ENCODE data around the gene OCIAD1. TPM values are rescaled to one million over a fixed set of nuclear protein-coding genes. Genes with fewer than 3 reads are reported as not detected.
"Not testable (repeated sequence)": the region's sequence is repeated elsewhere in the genome, so short reads cannot be mapped to it uniquely, and the experiment has no call there.

Gene OCIAD1
- total RNA-seq, 4 donors from 2014 or later: 63.3 to 97.7 (median 77.8) TPM

DNA sequence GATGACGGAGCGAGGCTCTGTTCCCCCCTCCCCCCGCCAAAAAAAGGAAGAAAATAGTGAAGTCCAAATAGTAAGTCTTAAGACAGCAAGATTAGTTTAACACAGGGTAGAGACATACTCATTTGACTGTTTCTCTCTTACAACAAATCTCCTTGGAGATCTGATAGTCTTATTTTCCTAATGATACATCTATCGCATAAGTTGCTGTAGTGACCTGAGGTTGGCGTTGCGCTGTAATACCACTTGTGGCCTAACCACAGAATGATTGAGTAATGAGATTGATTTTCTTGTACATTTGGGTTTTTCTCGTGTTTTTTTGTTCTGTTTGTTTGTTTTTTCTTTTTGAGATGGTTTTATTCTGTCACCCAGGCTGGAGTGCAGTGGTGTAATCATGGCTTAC, 27.2 kb downstream of the OCIAD1 start:
- no peak overlapping the region for H3K27ac ChIP-seq
- H3K9me3 ChIP-seq: no peaks in the 10 kb centered on the region
- peaks cover 0 to 81% (median 7%) of the 10 kb centered on the region in 3 donors for H3K36me3 ChIP-seq
- H3K4me3 ChIP-seq: no peak overlapping the region
- no peaks in the 10 kb centered on the region for H3K4me1 ChIP-seq
- intact Hi-C loops (cut with DNase I): no loop called here
- no peaks in the 10 kb centered on the region for H3K27me3 ChIP-seq
- no peak for DNase-seq
- WGBS, 2 donors: 82% methylated on average over 7 of the region's 7 CpGs
- TF ChIP-seq POLR2A (IDR thresholded peaks at IDR 0.05) (no peak), CTCF (IDR thresholded peaks at IDR 0.05) (no peak)

- H3K9me3 ChIP-seq: no peaks in the 10 kb centered on the region
- H3K4me1 ChIP-seq: no peaks in the 10 kb centered on the region
- H3K27me3 ChIP-seq: no peaks in the 10 kb centered on the region
- peaks cover 0 to 44% (median 7%) of the 10 kb centered on the region in 3 donors for H3K36me3 ChIP-seq
- intact Hi-C loops (cut with DNase I): no loop called here
- WGBS, 2 donors: 84 to 93% methylated on average over 3 of the region's 3 CpGs
- DNase-seq: no peak
- no peak for TF ChIP-seq POLR2A (IDR thresholded peaks at IDR 0.05)
- TF ChIP-seq CTCF (IDR thresholded peaks at IDR 0.05): no peak
- H3K4me3 ChIP-seq: no peak overlapping the region
- no peak overlapping the region for H3K27ac ChIP-seq
These were observed 31.1 kb downstream of the OCIAD1 start for GRCh38 chr4:48862038-48862437.

- intact Hi-C loops (cut with DNase I): no loop called here
- peaks cover 0 to 38% (median 7%) of the 10 kb centered on the region in 3 donors for H3K36me3 ChIP-seq
- no peaks in the 10 kb centered on the region for H3K9me3 ChIP-seq
- TF ChIP-seq POLR2A (IDR thresholded peaks at IDR 0.05) (no peak), CTCF (IDR thresholded peaks at IDR 0.05) (no peak)
- 67 to 90% methylated on average over 1 of the region's 1 CpG for WGBS, 2 donors
- no peak for DNase-seq
- H3K27me3 ChIP-seq: no peaks in the 10 kb centered on the region
- H3K4me1 ChIP-seq: no peaks in the 10 kb centered on the region
- no peak overlapping the region for H3K4me3 ChIP-seq
- H3K27ac ChIP-seq: no peak overlapping the region
These were observed 31.8 kb downstream of the OCIAD1 start for GRCh38 chr4:48862661-48863060.

DNA sequence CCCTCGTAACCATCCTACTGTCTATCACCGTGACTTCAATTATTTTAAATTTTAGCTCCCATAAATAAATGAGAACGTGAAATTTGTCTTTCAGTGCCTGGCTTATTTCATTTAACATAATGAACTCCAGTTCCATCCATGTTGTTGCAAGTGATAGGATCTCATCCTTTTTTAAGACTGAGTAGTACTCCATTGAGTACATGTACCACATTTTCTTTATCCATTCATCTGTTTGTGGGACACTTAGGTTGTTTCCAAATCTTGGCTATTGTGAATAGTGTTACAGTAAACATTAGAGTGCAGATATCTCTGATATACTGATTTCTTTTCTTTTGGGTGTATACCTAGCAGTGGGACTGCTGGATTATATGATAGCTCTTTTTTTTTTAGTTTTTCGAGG, 32.8 kb downstream of the OCIAD1 start:
- H3K9me3 ChIP-seq: no peaks in the 10 kb centered on the region
- H3K27me3 ChIP-seq: no peaks in the 10 kb centered on the region
- intact Hi-C loops (cut with DNase I): no loop called here
- H3K27ac ChIP-seq: no peak overlapping the region
- 90 to 91% methylated on average over 4 of the region's 4 CpGs for WGBS, 2 donors
- no peak overlapping the region for H3K4me3 ChIP-seq
- H3K4me1 ChIP-seq: no peaks in the 10 kb centered on the region
- peaks cover 0 to 28% (median 0%) of the 10 kb centered on the region in 3 donors for H3K36me3 ChIP-seq
- TF ChIP-seq CTCF (IDR thresholded peaks at IDR 0.05) (no peak), POLR2A (IDR thresholded peaks at IDR 0.05) (no peak)
- no peak for DNase-seq

DNA sequence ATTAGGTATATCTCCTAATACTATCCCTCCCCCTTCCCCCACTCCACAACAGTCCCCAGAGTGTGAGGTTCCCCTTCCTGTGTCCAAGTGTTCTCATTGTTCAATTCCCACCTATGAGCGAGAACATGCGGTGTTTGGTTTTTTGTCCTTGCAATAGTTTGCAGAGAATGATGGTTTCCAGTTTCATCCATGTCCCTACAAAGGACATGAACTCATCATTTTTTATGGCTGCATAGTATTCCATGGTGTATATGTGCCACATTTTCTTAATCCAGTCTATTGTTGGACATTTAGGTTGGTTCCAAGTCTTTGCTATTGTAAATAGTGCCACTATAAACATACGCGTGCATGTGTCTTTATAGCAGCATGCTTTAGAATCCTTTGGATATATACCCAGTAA, 33.8 kb downstream of the OCIAD1 start:
- H3K4me1 ChIP-seq; intact Hi-C loops (cut with DNase I); H3K9me3 ChIP-seq; H3K27ac ChIP-seq; H3K27me3 ChIP-seq; H3K4me3 ChIP-seq; DNase-seq: not testable (repeated sequence)
- H3K36me3 ChIP-seq: peaks cover 0 to 18% (median 0%) of the 10 kb centered on the region in 3 donors
- 93 to 95% methylated on average over 4 of the region's 4 CpGs for WGBS, 2 donors
